Germinal center (tissue), 1 donor: ENCODE data around the gene CHRM2.

Experiments
- DNase-seq: peaks from one replicate; pipeline ENCODE4 v3.0.0; 2012; ENCODE audit warnings: mixed read lengths, low spot score

The CHRM2 gene

GRCh38 chr7:136894789-136895188, 26.3 kb downstream of the CHRM2 start:
- DNase-seq = no peak

- no peak for DNase-seq
Observed at GRCh38 chr7:136897676-136898075, 29.2 kb downstream of the CHRM2 start.

DNA sequence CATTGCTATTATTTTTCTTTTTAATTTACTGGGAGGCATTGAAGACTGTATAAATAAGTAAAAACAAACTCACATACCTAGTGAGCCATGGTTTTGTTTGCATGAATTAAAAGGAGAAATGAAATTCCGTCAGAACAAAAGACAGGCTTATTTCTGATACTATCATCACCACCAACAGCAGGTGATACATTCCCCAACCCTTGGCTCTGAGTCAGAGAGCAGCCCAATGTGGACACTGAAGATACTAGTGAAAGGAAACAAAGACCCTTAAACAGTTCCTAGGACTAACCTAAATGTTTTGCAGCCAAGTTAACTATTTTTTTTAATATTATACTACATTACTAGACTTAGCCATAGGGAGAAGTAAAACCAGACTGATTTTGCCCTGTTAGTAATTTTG, 31.6 kb downstream of the CHRM2 start:
- DNase-seq = no peak

- no peak for DNase-seq
Observed at GRCh38 chr7:136910771-136911170, 42.3 kb downstream of the CHRM2 start.

DNA sequence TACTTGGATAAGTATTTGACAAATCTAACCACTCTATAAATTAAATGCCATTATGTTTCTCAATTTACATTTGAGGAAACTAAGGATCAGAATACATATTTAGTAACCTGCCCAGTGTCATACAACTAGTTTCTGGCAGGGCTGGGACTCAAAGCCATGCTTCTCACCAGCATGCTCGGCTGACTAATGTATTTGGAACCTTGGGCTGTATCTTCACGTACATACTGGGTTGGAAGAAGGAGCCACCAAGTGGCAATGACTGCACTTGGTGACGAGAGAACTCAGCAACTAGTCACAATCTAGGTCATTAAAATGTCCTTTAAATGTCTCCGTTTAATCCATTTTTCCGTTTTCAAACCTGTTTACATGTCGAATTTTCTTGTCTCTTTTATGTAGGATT, 42.9 kb downstream of the CHRM2 start:
- DNase-seq = no peak

DNA sequence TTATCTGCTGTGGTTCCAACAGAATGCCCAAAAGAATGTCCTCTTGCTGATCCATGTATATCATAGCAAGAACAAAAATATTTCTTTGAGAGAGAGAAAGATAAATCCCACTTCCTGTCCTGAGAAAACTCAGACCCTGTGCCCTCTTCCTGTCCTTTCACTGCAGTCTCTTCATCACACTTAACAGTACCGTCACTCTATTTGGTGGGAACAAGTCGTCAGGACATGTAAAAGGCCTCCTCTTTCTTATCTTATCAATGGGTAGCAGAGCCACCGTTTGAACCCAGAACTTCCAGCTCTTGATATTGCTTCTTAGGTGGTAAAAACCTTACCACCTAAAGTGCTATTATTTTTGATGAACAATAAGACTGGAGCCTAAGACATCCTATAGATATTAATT, 43.9 kb downstream of the CHRM2 start:
- no peak for DNase-seq

DNA sequence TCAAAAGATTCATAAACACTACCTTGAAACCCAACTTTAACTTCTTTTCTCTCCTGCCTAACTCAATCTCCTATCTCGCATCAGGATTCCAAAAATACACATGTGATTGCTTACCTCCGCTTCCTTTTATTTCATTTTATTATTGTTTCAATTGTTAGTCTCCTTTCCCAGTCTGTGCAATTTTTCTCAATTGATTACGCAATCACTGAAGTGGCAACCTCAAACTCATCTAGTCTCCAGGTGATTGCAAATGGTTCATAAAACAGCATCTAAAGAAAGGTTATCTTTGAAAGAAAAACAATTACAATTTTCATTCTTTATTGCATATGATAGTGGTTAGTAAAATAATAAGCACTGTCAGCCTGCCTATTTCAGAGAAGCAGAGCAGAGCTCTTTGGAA, 45.6 kb downstream of the CHRM2 start:
- DNase-seq = no peak

DNA sequence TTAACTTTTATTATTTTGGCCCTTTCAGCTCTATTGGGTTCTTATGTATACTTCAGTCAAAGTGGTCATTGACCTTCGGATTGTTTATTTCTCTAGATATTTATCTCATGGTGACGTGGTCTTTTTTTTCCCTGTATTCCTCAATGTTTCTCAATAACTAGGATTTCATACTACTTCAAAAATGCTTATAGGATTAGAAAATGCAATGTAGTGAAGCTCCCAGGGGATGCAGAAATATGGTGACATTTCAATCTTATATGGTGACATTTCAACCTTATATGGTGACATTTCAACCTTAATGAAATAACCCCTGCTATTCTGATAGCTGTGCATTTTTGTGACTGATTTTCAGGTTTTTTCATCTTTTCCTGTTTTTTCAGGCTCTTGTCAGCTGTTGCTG, 51.4 kb downstream of the CHRM2 start:
- DNase-seq = no peak

- no peak for DNase-seq
Observed at GRCh38 chr7:136923111-136923667, 54.7 kb downstream of the CHRM2 start.

GRCh38 chr7:136925044-136925443, 56.6 kb downstream of the CHRM2 start:
- DNase-seq = no peak

GRCh38 chr7:136925556-136925955, 57.1 kb downstream of the CHRM2 start:
- no peak for DNase-seq

DNA sequence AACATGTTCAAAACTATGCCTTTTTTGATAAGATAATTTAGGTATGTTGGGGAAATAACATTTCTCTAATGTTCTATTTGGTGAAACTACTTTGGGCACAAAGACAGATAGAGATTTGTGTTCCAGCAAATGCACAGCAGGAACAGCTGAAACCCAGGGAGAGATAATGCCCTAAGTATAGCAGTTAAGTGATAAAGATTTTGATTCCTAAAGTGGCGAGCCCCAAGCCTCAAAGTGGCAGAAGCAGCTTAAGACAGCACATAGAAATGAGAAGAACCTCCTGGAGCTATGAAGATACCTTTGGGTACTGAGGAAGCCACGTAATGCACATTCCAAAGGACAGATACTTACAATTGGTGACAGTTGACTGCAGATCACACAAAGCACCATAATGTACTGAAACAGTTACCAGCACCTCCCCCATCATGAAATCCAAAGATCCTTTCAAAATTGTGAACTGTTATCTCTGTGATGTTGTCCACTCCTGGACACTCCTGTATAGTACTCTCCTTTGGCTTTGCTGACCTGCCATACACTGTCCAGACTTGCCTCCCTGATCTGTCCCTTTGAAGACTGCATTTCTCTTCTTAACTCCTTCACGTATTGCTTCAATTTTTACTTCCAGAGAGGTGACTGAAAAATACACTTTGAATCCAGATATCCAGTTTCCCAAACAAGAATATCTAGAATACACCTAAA, 62.9 kb downstream of the CHRM2 start:
- DNase-seq = no peak

DNA sequence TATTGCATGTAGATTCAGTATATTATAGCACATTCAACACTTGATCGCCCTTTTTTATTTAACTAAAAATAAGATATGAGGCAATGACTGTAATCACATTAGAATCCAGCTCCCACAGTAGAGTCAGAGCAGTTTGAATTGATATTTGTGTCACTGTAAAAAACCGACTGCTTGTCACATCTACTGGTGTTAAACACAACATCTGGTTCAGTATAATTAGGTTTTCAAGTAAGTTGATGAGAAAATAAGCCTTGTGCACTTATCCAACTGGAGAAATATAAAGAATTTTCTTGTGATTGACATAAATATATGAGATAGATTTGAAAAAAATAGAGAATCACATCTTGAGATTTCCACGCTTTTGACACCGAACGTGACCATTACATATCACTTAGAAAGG, 69.0 kb downstream of the CHRM2 start:
- DNase-seq = no peak

GRCh38 chr7:136938476-136938875, 70.0 kb downstream of the CHRM2 start:
- no peak for DNase-seq

GRCh38 chr7:136940122-136940521, 71.7 kb downstream of the CHRM2 start:
- no peak for DNase-seq

GRCh38 chr7:136940917-136941316, 72.5 kb downstream of the CHRM2 start:
- DNase-seq = no peak

- no peak for DNase-seq
Observed at GRCh38 chr7:136941816-136942215, 73.4 kb downstream of the CHRM2 start.

DNA sequence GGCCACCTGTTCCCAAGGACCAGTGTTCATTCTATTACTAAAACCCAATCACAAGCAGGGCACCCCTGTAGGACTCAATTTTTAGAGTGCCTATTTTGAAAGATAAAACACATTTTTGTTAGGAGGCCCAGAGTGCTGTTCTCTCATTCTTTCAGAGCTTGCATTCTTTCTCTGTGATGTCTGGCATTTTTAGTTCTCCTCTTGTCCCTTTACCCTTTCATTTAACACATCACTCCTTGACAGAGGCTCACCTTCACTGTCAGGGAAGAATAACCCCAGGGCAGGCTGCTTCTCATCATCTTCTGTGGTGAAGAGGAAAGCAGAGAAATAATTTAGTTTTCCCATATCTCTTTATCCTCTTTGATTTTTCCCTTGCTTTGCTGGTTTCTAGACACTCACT, 73.9 kb downstream of the CHRM2 start:
- no peak for DNase-seq

- DNase-seq = no peak
Observed at GRCh38 chr7:136942994-136943393, 74.5 kb downstream of the CHRM2 start.

GRCh38 chr7:136947347-136947746, 78.9 kb downstream of the CHRM2 start:
- DNase-seq = no peak

DNA sequence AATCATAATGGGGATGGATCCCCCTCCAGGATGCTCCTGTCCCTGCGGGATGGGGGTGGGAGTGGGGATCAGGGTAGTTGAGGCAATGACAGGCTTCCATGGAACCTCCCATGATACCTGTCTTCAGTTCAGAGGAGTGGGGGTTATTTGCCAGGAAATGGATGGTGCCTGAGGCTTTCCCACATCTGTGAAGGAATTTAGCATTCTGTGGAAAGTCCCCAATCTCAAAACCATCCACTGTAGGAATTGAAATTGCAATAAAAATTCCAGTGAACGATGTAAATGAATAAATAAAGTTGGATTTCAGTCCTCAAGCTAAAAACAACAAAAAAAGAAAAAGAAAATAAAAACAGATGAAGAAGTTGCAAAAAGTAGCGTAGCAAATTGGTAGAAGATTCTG, 81.9 kb downstream of the CHRM2 start:
- DNase-seq = no peak

DNA sequence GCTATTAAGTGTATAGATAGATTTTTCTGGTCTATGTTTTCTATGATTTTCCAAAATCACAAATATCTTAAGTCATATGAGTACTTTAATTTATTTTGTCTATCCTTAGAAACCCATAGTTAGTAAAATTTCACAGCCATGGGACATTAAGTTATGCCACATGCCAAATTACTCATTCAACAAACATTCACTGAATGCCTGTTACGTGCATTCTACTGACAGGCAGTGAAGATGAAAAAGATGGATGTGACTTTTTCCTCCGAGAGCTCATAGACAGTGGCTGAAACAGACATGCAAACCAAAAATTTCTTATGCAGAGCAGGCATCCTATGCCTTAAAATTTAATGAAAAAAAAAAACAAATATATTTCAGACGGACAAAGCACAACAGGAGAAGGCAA, 84.9 kb downstream of the CHRM2 start:
- DNase-seq = no peak

- no peak for DNase-seq
Observed at GRCh38 chr7:136956232-136956631, 87.8 kb downstream of the CHRM2 start.

- no peak for DNase-seq
Observed at GRCh38 chr7:136956671-136957070, 88.2 kb downstream of the CHRM2 start.
